GM18511 (cell line): ENCODE measurements around the gene SLC5A10.

ENCODE experiments used
- ATAC-seq: cut with Tn5 transposase; IDR thresholded peaks from one replicate; pipeline ENCODE4 v1.9.1; 2021; ENCODE audit warnings: mild to moderate bottlenecking, moderate library complexity; ENCODE audit not compliant: unreplicated experiment

The SLC5A10 gene

GRCh38 chr17:18963126-18964017, 11.4 kb downstream of the SLC5A10 start:
- no peak for ATAC-seq

- no peak for ATAC-seq
Measured at GRCh38 chr17:18964018-18964351, 12.0 kb downstream of the SLC5A10 start.

GRCh38 chr17:18964550-18964949, 12.6 kb downstream of the SLC5A10 start:
- no peak for ATAC-seq

GRCh38 chr17:18965530-18966236, 13.7 kb downstream of the SLC5A10 start:
- no peak for ATAC-seq

- no peak for ATAC-seq
Measured at GRCh38 chr17:18966831-18967624, 15.1 kb downstream of the SLC5A10 start.

- ATAC-seq: no peak
Measured at GRCh38 chr17:18967916-18968315, 16.0 kb downstream of the SLC5A10 start.

- ATAC-seq: no peak
Measured at GRCh38 chr17:18968345-18968744, 16.4 kb downstream of the SLC5A10 start.

- ATAC-seq: no peak
Measured at GRCh38 chr17:18968945-18969887, 17.3 kb downstream of the SLC5A10 start.

GRCh38 chr17:18970582-18971480, 18.9 kb downstream of the SLC5A10 start:
- ATAC-seq: no peak

- ATAC-seq: no peak
Measured at GRCh38 chr17:18971801-18972200, 19.8 kb downstream of the SLC5A10 start.

- ATAC-seq: no peak
Measured at GRCh38 chr17:18974407-18975149, 22.6 kb downstream of the SLC5A10 start.

- ATAC-seq: no peak
Measured at GRCh38 chr17:18975597-18975996, 23.6 kb downstream of the SLC5A10 start.

- ATAC-seq: no peak
Measured at GRCh38 chr17:18976201-18976600, 24.2 kb downstream of the SLC5A10 start.

GRCh38 chr17:18977021-18977420, 25.1 kb downstream of the SLC5A10 start:
- no peak for ATAC-seq

GRCh38 chr17:18977646-18978045, 25.7 kb downstream of the SLC5A10 start:
- ATAC-seq: no peak

- ATAC-seq: no peak
Measured at GRCh38 chr17:18978050-18978449, 26.1 kb downstream of the SLC5A10 start.

- no peak for ATAC-seq
Measured at GRCh38 chr17:18978655-18979054, 26.7 kb downstream of the SLC5A10 start.

GRCh38 chr17:18980682-18981334, 28.8 kb downstream of the SLC5A10 start:
- no peak for ATAC-seq
